ENCODE results near the gene ITGB5. TPM values are rescaled to one million over a fixed set of nuclear protein-coding genes. Genes with fewer than 3 reads are reported as not detected.
A peak's percentile ranks its signal among the peaks of the same experiment; 100 is the strongest.

The ITGB5 gene
- total RNA-seq, 2 donors from 2014 or later, result 576 to 592 TPM

- Histone ChIP-seq H3K27ac (peak overlapping the region; percentile 72 to 82), H3K4me1 (ENCODE audit: control insufficient read depth in 1 of 2, low read depth in 2 of 2) (peaks cover 44 to 85% of the 10 kb centered on the region in 2 donors), H3K4me3 (peak overlapping the region; percentile 24), H3K9me3 (no peaks in the 10 kb centered on the region), H3K36me3 (peaks cover 4% of the 10 kb centered on the region), H3K27me3 (replicated peaks; ENCODE audit: insufficient read depth) (no peaks in the 10 kb centered on the region)
- no peak for TF ChIP-seq CTCF (IDR thresholded peaks at IDR 0.05)
- DNase-seq (ENCODE audit: low spot score) (no peak), ATAC-seq (ENCODE audit: insufficient number of reproducible peaks, low FRiP score, low read depth) (no peak)
Observed at GRCh38 chr3:124861041-124861440, 26.1 kb downstream of the ITGB5 start.

GRCh38 chr3:124860599-124860998 lies 26.6 kb downstream of the ITGB5 start:
- Histone ChIP-seq H3K4me3 (peak overlapping the region; percentile 24), H3K27me3 (replicated peaks; ENCODE audit: insufficient read depth) (no peaks in the 10 kb centered on the region), H3K9me3 (no peaks in the 10 kb centered on the region), H3K4me1 (ENCODE audit: control insufficient read depth in 1 of 2, low read depth in 2 of 2) (peaks cover 44 to 80% of the 10 kb centered on the region in 2 donors), H3K27ac (peak overlapping the region; percentile 72 to 82), H3K36me3 (peaks cover 5% of the 10 kb centered on the region)
- ATAC-seq (ENCODE audit: insufficient number of reproducible peaks, low FRiP score, low read depth), result peak; percentile 80
- DNase-seq (ENCODE audit: low spot score), result peak; percentile 77
- TF ChIP-seq CTCF (IDR thresholded peaks at IDR 0.05), result no peak

- no peaks in the 10 kb centered on the region for H3K9me3 ChIP-seq
- no peak overlapping the region for H3K4me3 ChIP-seq
- H3K27me3 ChIP-seq (replicated peaks; ENCODE audit: insufficient read depth), result no peaks in the 10 kb centered on the region
- no peak for DNase-seq (ENCODE audit: low spot score)
- no peak for TF ChIP-seq CTCF (IDR thresholded peaks at IDR 0.05)
- H3K27ac ChIP-seq, result peak overlapping the region; percentile 72 to 82
- peaks cover 44 to 68% of the 10 kb centered on the region in 2 donors for H3K4me1 ChIP-seq (ENCODE audit: control insufficient read depth in 1 of 2, low read depth in 2 of 2)
- ATAC-seq (ENCODE audit: insufficient number of reproducible peaks, low FRiP score, low read depth), result no peak
- H3K36me3 ChIP-seq, result peaks cover 6% of the 10 kb centered on the region
Observed at GRCh38 chr3:124859025-124859424, 28.1 kb downstream of the ITGB5 start.

GRCh38 chr3:124858275-124858674 lies 28.9 kb downstream of the ITGB5 start:
- Histone ChIP-seq H3K27me3 (replicated peaks; ENCODE audit: insufficient read depth) (no peaks in the 10 kb centered on the region), H3K4me3 (no peak overlapping the region), H3K27ac (peak overlapping the region; percentile 72 to 82), H3K4me1 (ENCODE audit: control insufficient read depth in 1 of 2, low read depth in 2 of 2) (peaks cover 44 to 69% of the 10 kb centered on the region in 2 donors), H3K9me3 (no peaks in the 10 kb centered on the region), H3K36me3 (peaks cover 6% of the 10 kb centered on the region)
- DNase-seq (ENCODE audit: low spot score) (no peak), ATAC-seq (ENCODE audit: insufficient number of reproducible peaks, low FRiP score, low read depth) (no peak)
- no peak for TF ChIP-seq CTCF (IDR thresholded peaks at IDR 0.05)

GRCh38 chr3:124856677-124857076 lies 30.5 kb downstream of the ITGB5 start:
- peaks cover 53 to 69% of the 10 kb centered on the region in 2 donors for H3K4me1 ChIP-seq (ENCODE audit: control insufficient read depth in 1 of 2, low read depth in 2 of 2)
- ATAC-seq (ENCODE audit: insufficient number of reproducible peaks, low FRiP score, low read depth) (no peak), DNase-seq (ENCODE audit: low spot score) (no peak)
- peaks cover 6% of the 10 kb centered on the region for H3K36me3 ChIP-seq
- no peak overlapping the region for H3K4me3 ChIP-seq
- H3K27ac ChIP-seq, result peak overlapping the region; percentile 29 to 82
- H3K9me3 ChIP-seq, result no peaks in the 10 kb centered on the region
- no peaks in the 10 kb centered on the region for H3K27me3 ChIP-seq (replicated peaks; ENCODE audit: insufficient read depth)
- TF ChIP-seq CTCF (IDR thresholded peaks at IDR 0.05), result no peak

All from thoracic aorta (tissue), 2 donors.